Measurements from ENCODE around the gene RNU1-2. TPM values are rescaled to one million over a fixed set of nuclear protein-coding genes. Genes with fewer than 3 reads are reported as not detected.
"Not testable (repeated sequence)": the region's sequence is repeated elsewhere in the genome, so short reads cannot be mapped to it uniquely, and the experiment has no call there.

The RNU1-2 gene
- total RNA-seq, 1 experiment from 2014 or later: 1,866 TPM

DNA sequence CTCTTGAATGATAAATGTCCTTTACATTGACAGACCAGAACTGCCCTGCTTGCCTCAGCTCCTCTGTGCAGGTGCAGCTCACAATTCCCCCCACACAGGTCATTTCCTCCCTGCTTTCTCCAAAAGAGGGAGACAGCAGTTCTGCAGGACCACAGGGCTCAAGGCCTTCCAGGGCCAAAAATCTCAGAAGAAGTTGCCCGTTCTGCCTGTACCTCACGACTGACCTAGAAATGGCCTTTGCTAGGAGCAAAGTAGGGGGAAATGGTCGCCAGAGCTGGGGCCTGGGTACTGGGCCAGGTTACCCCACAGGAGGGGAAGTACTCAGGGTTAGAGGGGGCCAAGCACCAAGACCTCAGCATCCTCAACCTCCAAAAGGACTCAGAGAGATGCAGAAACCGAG lies 11.1 kb downstream of the RNU1-2 start:
- H3K27me3 ChIP-seq (replicated peaks; ENCODE audit: insufficient read depth, low read depth, low read length, poor library complexity): no peaks in the 10 kb centered on the region
- BruUV-seq (replicated peaks): no TSS peak
- POLR2A ChIA-PET (ENCODE audit: low non-redundant PET): no interaction called here
- no peaks in the 10 kb centered on the region for H3K9me3 ChIP-seq (ENCODE audit: low read depth, low read length, poor library complexity, severe bottlenecking)
- H3K27ac ChIP-seq (ENCODE audit: low read depth, low read length, poor library complexity, severe bottlenecking): no peak overlapping the region
- TF ChIP-seq, protein P1, sequence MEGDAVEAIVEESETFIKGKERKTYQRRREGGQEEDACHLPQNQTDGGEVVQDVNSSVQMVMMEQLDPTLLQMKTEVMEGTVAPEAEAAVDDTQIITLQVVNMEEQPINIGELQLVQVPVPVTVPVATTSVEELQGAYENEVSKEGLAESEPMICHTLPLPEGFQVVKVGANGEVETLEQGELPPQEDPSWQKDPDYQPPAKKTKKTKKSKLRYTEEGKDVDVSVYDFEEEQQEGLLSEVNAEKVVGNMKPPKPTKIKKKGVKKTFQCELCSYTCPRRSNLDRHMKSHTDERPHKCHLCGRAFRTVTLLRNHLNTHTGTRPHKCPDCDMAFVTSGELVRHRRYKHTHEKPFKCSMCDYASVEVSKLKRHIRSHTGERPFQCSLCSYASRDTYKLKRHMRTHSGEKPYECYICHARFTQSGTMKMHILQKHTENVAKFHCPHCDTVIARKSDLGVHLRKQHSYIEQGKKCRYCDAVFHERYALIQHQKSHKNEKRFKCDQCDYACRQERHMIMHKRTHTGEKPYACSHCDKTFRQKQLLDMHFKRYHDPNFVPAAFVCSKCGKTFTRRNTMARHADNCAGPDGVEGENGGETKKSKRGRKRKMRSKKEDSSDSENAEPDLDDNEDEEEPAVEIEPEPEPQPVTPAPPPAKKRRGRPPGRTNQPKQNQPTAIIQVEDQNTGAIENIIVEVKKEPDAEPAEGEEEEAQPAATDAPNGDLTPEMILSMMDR (conservative IDR thresholded peaks at IDR 0.05; ENCODE audit: low read depth, low read length): no peak
- no peak for TF ChIP-seq EZH2 (IDR thresholded peaks at IDR 0.05; ENCODE audit: borderline replicate concordance, low read depth, low read length, poor library complexity, severe bottlenecking)
- peaks cover 14% of the 10 kb centered on the region for H3K4me1 ChIP-seq (ENCODE audit: insufficient read depth, low read length, poor library complexity, severe bottlenecking)
- no peak for DNase-seq (ENCODE audit: low spot score)
- no peak overlapping the region for H3K4me3 ChIP-seq (ENCODE audit: low read depth, low read length, poor library complexity, severe bottlenecking)
- CTCF ChIA-PET: no interaction called here
- intact Hi-C loops (cut with micrococcal nuclease; ENCODE audit: unreplicated experiment): no loop called here
- H3K36me3 ChIP-seq (ENCODE audit: insufficient read depth, low read length, poor library complexity, severe bottlenecking): no peaks in the 10 kb centered on the region

DNA sequence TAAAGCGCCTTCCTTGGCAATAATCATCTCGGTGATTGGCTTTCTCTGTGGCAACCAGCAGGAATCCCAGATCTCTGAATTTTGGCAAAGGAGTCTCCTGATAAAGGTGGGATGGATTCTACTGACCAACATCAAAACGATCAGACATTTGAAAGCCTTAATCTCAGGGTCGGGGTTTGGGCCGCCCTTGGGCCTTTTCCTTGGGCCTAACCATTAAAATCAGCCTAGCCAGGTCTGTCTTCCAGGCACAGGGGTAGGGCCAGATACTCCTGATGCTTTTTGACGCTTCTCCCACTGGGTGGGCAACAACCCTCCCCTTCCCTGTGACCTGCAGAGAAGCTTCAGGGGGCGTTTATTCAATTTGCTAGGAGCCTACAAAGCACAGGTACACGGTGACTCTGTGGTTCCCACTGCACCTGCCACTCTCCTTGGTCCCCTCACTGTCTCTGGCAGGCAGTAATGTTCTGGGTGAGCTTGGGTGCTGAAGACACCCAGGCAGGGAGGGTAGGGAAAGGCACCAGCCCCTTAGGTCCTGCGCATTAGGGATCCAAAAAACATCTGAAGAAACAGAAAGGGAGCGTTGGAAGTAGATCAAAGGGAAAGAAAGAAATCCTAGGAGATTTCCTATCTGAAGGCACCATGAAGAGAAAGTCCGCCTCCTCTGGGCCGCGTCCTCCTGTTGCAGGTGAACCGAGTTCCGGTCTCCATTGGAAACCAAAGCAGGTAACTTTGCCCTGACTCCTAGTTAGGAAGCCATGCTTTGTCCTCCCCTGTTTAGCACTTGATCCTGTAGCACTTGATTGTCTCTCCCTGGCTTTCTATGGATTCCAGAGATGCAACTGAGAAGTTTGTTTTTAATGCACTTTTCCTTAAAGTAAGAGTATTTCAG lies 12.3 kb downstream of the RNU1-2 start:
- Histone ChIP-seq H3K9me3 (ENCODE audit: low read depth, low read length, poor library complexity, severe bottlenecking) (no peaks in the 10 kb centered on the region), H3K4me3 (ENCODE audit: low read depth, low read length, poor library complexity, severe bottlenecking) (no peak overlapping the region), H3K36me3 (ENCODE audit: insufficient read depth, low read length, poor library complexity, severe bottlenecking) (no peaks in the 10 kb centered on the region), H3K27me3 (replicated peaks; ENCODE audit: insufficient read depth, low read depth, low read length, poor library complexity) (no peaks in the 10 kb centered on the region), H3K4me1 (ENCODE audit: insufficient read depth, low read length, poor library complexity, severe bottlenecking) (peaks cover 15% of the 10 kb centered on the region), H3K27ac (ENCODE audit: low read depth, low read length, poor library complexity, severe bottlenecking) (no peak overlapping the region)
- BruUV-seq (replicated peaks): no TSS peak
- intact Hi-C loops (cut with micrococcal nuclease; ENCODE audit: unreplicated experiment): no loop called here
- no peak for TF ChIP-seq EZH2 (IDR thresholded peaks at IDR 0.05; ENCODE audit: borderline replicate concordance, low read depth, low read length, poor library complexity, severe bottlenecking)
- TF ChIP-seq, protein P1 (conservative IDR thresholded peaks at IDR 0.05; ENCODE audit: low read depth, low read length): no peak
- DNase-seq (ENCODE audit: low spot score): no peak
- CTCF ChIA-PET: no interaction called here
- POLR2A ChIA-PET (ENCODE audit: low non-redundant PET): no interaction called here

DNA sequence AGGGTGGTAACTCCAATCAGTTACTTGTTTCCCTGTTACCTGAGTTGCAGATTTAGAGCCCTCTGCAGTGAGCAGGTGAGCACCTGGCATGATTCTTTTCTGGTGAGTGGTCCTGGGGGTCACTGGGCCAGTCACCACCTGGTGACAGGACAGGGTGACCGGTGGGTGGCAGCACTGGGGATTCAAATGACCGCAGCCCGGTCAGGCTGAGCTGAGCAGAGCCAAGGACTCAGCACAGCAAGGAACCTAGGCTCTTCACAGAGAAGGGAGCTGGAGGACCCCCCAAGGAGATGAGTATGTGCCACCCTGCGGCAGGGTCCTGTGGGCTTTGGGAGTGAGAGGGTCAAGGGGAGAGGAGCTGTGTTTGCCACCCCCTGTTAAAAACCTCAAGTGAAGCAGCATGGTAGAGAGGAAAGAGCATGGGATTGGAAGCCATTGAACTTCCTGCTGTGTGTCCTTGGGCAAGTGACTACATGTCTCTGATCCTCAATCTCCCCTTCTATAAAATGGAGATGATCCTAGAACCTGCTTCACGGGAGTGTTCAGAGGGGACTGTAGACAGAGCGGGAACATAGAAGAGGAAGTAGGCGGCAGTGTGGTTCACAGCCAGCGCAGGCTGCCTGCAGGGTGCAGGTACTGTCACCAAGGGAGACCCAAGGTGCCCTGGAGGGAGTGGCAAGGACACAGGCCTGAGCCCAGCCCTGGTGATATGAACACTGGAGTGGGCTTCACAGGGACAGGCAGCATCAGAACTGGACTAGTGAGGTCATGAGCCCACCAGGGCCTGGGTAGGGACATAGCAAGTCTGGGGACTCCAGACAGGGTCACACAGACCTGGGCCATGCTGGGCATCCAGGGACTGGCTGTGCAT lies 16.3 kb downstream of the RNU1-2 start:
- DNase-seq (ENCODE audit: low spot score); H3K27me3 ChIP-seq (replicated peaks; ENCODE audit: insufficient read depth, low read depth, low read length, poor library complexity); intact Hi-C loops (cut with micrococcal nuclease; ENCODE audit: unreplicated experiment); POLR2A ChIA-PET (ENCODE audit: low non-redundant PET); BruUV-seq (replicated peaks); H3K9me3 ChIP-seq (ENCODE audit: low read depth, low read length, poor library complexity, severe bottlenecking); H3K36me3 ChIP-seq (ENCODE audit: insufficient read depth, low read length, poor library complexity, severe bottlenecking); H3K4me3 ChIP-seq (ENCODE audit: low read depth, low read length, poor library complexity, severe bottlenecking); H3K27ac ChIP-seq (ENCODE audit: low read depth, low read length, poor library complexity, severe bottlenecking); CTCF ChIA-PET: not testable (repeated sequence)
- H3K4me1 ChIP-seq (ENCODE audit: insufficient read depth, low read length, poor library complexity, severe bottlenecking): peaks cover 12% of the 10 kb centered on the region

DNA sequence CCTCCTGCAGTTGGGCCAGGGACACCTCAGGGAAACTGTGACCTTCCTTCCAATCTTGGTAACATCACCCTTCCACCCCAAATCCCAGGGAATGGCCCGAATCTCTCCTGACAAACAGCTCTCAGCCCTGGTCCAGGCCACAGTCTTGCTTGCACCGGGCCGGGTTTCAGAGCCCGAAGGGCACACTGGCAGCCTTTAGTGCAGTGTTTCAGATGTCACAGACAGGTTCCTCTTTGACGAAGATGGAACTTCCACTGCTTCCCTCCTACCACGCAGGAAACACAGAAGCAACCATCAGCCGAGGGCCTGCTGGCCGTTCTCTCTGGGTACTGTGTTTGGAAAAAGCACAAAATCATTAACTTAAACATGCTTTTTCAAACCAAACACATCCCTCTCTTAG lies 17.0 kb downstream of the RNU1-2 start:
- DNase-seq (ENCODE audit: low spot score); intact Hi-C loops (cut with micrococcal nuclease; ENCODE audit: unreplicated experiment); CTCF ChIA-PET; H3K27me3 ChIP-seq (replicated peaks; ENCODE audit: insufficient read depth, low read depth, low read length, poor library complexity); BruUV-seq (replicated peaks); H3K27ac ChIP-seq (ENCODE audit: low read depth, low read length, poor library complexity, severe bottlenecking); POLR2A ChIA-PET (ENCODE audit: low non-redundant PET); H3K4me3 ChIP-seq (ENCODE audit: low read depth, low read length, poor library complexity, severe bottlenecking); H3K9me3 ChIP-seq (ENCODE audit: low read depth, low read length, poor library complexity, severe bottlenecking); H3K36me3 ChIP-seq (ENCODE audit: insufficient read depth, low read length, poor library complexity, severe bottlenecking): not testable (repeated sequence)
- peaks cover 12% of the 10 kb centered on the region for H3K4me1 ChIP-seq (ENCODE audit: insufficient read depth, low read length, poor library complexity, severe bottlenecking)
